Ascending aorta (tissue), 2 donors: ENCODE data around the gene ZNF41. TPM values are rescaled to one million over a fixed set of nuclear protein-coding genes. Genes with fewer than 3 reads are reported as not detected.

ENCODE experiments used
- DNase-seq, 2 donors: peaks; one replicate each; pipeline ENCODE4 v3.0.0-alpha.2; 2019; ENCODE audit warnings: low spot score in 2 of 2
- H3K27ac ChIP-seq, 2 donors: fragments of 200-600 bp; sonication (generic); one replicate each; pipeline ENCODE4 v1.5.1; 2016 to 2017; ENCODE audit warnings: mild to moderate bottlenecking in 1 of 2
- H3K27me3 ChIP-seq: fragments of 200-600 bp; sonication (generic); one replicate; pipeline ENCODE4 v1.5.1; 2017
- H3K36me3 ChIP-seq, 2 donors: fragments of 200-600 bp; sonication (generic); one replicate each; pipeline ENCODE4 v1.5.1; 2016
- H3K4me1 ChIP-seq, 2 donors: fragments of 200-600 bp; sonication (generic); one replicate each; pipeline ENCODE4 v1.5.1; 2016 to 2017; ENCODE audit warnings: mild to moderate bottlenecking in 1 of 2
- H3K4me3 ChIP-seq, 2 donors: fragments of 200-600 bp; sonication (generic); one replicate each; pipeline ENCODE4 v1.5.1; 2016 to 2017; ENCODE audit warnings: mild to moderate bottlenecking in 1 of 2
- H3K9me3 ChIP-seq, 2 donors: fragments of 200-600 bp; sonication (generic); one replicate each; pipeline ENCODE4 v1.5.1; 2016
- CTCF ChIP-seq, 3 experiments: fragments of 200-600 bp in 2 of 3; fragments of 450-650 bp in 1 of 3; sonication (generic) in 2 of 3; IDR thresholded peaks; one replicate each; pipeline ENCODE4 v1.5.1; 2016 to 2019; ENCODE audit warnings: antibody characterized with exemption in 3 of 3, mild to moderate bottlenecking in 1 of 3, moderate library complexity in 1 of 3
- intact Hi-C: fragments of 100-400 bp; cut with DNase I; formaldehyde crosslinking; loops from one replicate; pipeline ENCODE4 v1.15.1; 2023
- total RNA-seq: library from RNA; depleted of rRNA; stranded (reverse); fragments of >200 nt; gene quantifications from one replicate; pipeline ENCODE4 v1.1.0, GENCODE V29; 2016

The ZNF41 gene
- total RNA-seq, 1 donor from 2014 or later = 2.7 TPM

GRCh38 chrX:47448165-47448806, 34.7 kb downstream of the ZNF41 start:
- H3K27ac ChIP-seq = no peak overlapping the region
- H3K9me3 ChIP-seq = peaks cover 10 to 55% of the 10 kb centered on the region in 2 donors
- no peak overlapping the region for H3K4me3 ChIP-seq
- no peak for TF ChIP-seq CTCF (IDR thresholded peaks at IDR 0.05)
- intact Hi-C loops = no loop called here
- no peak for DNase-seq
- no peaks in the 10 kb centered on the region for H3K4me1 ChIP-seq
- H3K36me3 ChIP-seq = peaks cover 26 to 48% of the 10 kb centered on the region in 2 donors
- no peaks in the 10 kb centered on the region for H3K27me3 ChIP-seq

- no peak for TF ChIP-seq CTCF (IDR thresholded peaks at IDR 0.05)
- Histone ChIP-seq H3K4me3 (no peak overlapping the region), H3K27me3 (no peaks in the 10 kb centered on the region), H3K27ac (no peak overlapping the region), H3K9me3 (peaks cover 10 to 57% of the 10 kb centered on the region in 2 donors), H3K36me3 (peaks cover 26 to 41% of the 10 kb centered on the region in 2 donors), H3K4me1 (no peaks in the 10 kb centered on the region)
- intact Hi-C loops = no loop called here
- no peak for DNase-seq
These were observed 35.4 kb downstream of the ZNF41 start for GRCh38 chrX:47447607-47448006.

- H3K36me3 ChIP-seq = peaks cover 26 to 35% of the 10 kb centered on the region in 2 donors
- intact Hi-C loops = no loop called here
- H3K9me3 ChIP-seq = peaks cover 10 to 58% of the 10 kb centered on the region in 2 donors
- no peaks in the 10 kb centered on the region for H3K27me3 ChIP-seq
- TF ChIP-seq CTCF (IDR thresholded peaks at IDR 0.05) = no peak
- H3K4me1 ChIP-seq = no peaks in the 10 kb centered on the region
- no peak overlapping the region for H3K27ac ChIP-seq
- H3K4me3 ChIP-seq = no peak overlapping the region
- no peak for DNase-seq
These were observed 36.1 kb downstream of the ZNF41 start for GRCh38 chrX:47446971-47447370.

GRCh38 chrX:47446431-47446830, 36.6 kb downstream of the ZNF41 start:
- no peak for DNase-seq
- intact Hi-C loops = no loop called here

GRCh38 chrX:47430925-47431324, 52.1 kb downstream of the ZNF41 start:
- TF ChIP-seq CTCF (IDR thresholded peaks at IDR 0.05) = no peak
- H3K36me3 ChIP-seq = no peaks in the 10 kb centered on the region
- intact Hi-C loops = no loop called here
- no peak for DNase-seq
- no peaks in the 10 kb centered on the region for H3K27me3 ChIP-seq
- no peak overlapping the region for H3K27ac ChIP-seq
- H3K4me3 ChIP-seq = no peak overlapping the region
- H3K9me3 ChIP-seq = peaks cover 0 to 3% of the 10 kb centered on the region in 2 donors
- H3K4me1 ChIP-seq = no peaks in the 10 kb centered on the region

More at GRCh38 chrX:47446431-47446830, 36.6 kb downstream of the ZNF41 start:
- no peaks in the 10 kb centered on the region for H3K4me1 ChIP-seq
- H3K27me3 ChIP-seq = no peaks in the 10 kb centered on the region
- H3K9me3 ChIP-seq = peaks cover 10 to 63% of the 10 kb centered on the region in 2 donors
- no peak overlapping the region for H3K27ac ChIP-seq
- no peak overlapping the region for H3K4me3 ChIP-seq
- H3K36me3 ChIP-seq = peaks cover 26 to 33% of the 10 kb centered on the region in 2 donors
- no peak for TF ChIP-seq CTCF (IDR thresholded peaks at IDR 0.05)
